ENCODE measurements around the gene RBM47.
"Not testable (repeated sequence)": the region's sequence is repeated elsewhere in the genome, so short reads cannot be mapped to it uniquely, and the experiment has no call there.

RBM47 gene

DNA sequence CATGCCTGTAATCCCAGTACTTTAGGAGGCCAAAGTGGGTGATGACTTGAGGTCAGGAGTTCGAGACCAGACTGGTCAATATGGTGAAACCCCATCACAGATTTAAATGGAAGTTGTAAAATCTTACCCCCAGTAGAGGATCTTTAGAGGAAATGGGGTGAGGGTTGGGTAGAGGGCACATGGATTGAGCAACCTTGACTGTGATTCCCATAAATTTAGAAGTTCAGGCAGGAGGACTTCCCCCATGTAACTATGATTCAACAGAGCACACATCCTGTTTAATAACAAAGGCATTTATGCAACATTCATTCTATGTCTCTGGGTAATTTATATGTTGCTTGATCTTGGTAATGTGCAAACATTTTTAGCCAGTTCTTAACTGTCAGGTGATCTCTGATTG, 143.1 kb downstream of the RBM47 start:
- no peak for DNase-seq (ENCODE audit: low read depth)

DNA sequence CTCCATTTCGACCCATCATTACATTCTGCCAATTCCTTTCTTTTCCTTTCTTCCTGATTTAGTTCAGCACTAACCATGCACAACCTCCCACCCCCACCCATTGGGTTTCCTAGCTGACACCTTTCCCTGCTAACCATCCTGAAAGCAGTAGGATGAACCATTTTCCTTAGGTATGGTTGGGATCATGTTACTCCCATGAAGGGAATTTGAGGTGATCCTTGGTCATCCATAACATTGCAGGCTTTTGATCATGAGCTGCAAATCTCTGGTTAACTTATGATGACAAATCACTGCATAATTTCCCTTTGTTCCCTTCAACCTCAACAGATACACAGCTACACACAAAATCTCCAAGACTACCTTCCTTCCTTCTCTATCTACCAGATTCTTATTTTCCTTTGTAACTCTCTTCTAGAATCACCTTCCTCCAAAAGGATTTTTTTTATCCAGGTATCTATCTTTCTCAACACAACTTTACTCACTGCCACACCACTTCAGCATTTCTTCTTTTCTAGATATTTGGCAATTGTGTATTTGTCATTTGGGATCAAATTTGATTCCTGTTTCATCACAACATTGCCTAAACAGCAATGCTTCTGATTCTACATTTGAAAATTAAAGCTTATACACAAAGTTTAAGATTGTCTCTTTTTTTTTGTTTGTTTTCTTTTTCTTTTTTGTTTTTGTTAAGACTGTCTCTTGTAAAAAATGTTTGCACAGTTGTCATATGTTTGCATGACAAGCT, 145.1 kb downstream of the RBM47 start:
- DNase-seq (ENCODE audit: low read depth): no peak

DNA sequence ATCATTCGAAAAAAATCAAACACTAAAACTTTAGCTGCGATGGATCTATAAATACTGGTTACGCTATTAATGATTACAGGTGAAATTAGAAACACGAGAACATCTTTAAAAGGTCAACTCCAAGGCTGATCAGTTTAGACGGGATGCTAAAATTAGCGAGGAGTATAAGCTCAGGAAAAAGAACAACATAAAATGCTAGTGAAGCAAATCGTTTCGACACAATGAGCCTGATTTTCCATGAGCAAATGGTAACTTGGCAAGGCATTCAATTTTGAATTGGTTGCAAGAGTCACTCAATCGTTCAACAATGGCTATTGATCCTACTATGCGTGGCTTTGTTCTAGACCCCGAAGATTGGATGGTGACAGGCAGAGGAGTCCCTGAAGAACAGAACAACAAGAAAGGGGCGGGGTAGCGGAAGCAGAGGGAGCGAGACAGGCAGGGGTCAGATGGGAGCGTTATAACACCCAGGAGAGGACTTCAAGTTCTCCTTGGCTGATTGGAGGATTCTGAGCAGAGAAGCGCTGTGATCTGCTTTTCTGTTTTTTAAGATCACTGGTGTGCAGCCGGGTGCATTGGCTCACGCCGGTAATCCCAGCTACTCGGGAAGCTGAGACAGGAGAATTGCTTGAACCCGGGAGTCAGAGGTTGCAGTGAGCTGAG, 146.5 kb downstream of the RBM47 start:
- no peak for DNase-seq (ENCODE audit: low read depth)

DNA sequence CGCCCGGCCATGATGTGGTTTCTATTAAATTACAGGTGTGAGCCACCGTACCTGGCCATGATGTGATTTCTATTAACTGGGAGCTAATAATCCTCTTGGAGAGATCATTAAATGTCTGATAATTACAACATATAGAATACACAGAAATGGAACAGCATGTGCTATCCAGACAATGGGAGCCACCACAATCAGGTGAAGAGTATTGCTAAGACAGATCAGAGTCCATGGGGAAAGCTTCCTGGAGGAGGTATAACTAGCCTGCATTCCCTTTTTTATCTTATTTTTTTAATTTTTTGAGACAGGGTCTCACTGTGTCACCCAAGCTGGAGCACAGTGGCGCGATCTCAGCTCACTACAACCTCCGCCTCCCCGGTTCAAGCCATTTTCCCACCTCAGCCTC, 147.7 kb downstream of the RBM47 start:
- no peak for DNase-seq (ENCODE audit: low read depth)

DNA sequence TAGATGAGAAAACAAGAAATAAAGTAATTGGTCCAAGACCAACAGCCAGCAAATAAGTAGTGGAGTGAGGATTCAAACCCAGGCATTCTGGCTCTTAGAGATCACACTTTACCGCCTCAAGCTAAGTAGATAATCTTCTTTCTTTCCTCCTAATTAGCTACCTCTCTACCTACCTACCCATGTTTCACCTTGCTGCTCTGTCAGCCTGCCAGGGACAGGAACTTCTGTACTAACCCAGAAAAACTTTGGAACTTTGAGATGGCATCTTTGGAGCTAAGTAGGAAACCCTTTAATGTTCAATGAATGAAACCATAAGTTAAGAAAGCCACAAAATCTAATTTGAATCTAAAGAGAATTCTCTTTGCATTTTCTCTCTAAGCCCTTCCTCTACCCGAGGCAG, 149.4 kb downstream of the RBM47 start:
- no peak for DNase-seq (ENCODE audit: low read depth)

DNA sequence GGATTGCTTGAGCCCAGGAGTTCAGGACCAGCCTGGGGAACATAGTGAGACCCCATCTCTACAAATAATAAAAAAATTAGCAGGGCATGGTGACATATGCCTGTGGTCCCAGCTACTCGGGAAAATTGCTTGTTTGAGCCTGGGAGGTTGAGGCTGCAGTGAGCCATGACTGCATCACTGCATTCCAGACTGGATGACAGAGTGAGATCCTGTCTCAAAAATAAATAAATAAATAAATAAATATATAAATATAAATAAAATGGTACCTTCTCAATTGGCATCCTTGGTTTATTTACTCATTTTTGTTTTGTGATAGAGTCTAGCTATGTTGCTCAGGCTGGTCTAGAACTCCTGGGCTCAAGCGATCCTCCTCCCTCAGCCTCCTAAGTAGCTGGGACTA, 150.3 kb downstream of the RBM47 start:
- DNase-seq (ENCODE audit: low read depth): no peak

DNA sequence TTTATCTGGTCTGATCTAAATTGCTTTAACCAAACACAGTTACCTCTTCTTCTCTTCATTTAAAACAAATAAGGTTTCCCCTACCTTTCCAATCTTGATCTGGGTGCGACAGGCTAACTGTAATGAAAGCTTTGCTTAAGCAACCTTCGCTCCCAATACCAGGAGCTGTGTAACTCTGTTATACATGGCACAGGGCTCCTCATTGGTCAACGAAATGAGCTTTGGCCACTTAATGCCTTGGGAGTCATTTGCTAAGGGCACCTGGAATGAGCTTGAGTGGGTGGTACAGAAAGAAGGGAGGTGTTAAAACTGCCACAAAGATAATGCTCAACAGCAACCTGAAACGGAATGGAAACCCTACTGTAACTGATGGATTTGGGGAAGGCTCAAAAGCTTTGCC, 154.1 kb downstream of the RBM47 start:
- DNase-seq (ENCODE audit: low read depth): no peak

DNA sequence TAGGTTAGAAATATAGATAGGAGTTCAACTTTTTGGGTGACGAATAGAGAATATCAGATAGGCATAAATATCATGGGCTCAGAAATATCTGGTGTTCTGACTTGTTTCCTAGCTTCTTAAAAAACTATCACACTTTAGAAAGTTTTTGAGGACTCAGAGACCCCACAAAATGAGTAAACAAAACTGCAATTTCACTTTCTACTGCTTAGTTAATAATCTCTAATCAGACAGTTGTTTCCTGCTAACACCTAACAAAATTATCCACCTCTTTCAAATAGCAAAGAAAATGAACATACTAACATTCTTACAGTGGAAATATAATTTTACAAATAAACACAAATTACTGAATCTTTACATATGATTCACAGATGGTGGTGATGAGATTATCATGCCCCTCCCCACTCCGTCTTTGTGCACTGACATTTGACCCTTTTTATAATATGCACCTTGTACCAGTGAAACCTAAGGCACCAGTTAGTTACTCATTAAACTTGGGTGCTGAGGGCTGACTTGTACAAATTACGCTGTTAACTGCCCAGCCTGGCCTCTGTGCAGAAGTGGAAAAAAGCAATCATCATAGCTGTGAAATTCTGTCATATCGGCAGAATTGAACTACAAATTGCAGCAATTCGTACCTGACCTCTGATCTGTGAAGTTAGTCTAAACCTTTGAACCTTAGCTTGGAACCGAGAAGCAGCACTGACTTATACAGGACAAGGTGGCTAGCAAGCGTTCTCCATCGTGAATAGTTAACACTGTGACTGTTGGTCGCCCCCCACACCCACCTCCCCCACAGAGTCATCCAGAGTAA, 155.9 kb downstream of the RBM47 start:
- no peak for DNase-seq (ENCODE audit: low read depth)

DNA sequence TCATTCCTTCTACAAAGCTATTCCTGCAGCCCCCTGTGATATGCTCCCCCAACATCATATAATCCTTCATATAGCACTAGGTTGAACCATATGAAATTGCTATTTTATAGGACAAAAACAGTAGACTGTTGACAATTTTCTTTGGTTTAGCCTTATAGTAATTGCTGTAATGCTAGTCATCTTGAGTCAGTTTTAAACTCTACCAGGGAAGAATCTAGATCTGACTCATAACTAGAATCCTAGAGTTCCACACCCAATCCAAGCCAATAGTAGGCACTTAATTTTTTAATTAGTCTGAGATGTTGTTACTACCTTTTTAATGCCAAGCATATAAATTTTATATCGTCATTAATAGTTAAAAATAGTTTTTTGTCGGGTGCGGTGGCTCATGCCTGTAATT, 157.7 kb downstream of the RBM47 start:
- no peak for DNase-seq (ENCODE audit: low read depth)

DNA sequence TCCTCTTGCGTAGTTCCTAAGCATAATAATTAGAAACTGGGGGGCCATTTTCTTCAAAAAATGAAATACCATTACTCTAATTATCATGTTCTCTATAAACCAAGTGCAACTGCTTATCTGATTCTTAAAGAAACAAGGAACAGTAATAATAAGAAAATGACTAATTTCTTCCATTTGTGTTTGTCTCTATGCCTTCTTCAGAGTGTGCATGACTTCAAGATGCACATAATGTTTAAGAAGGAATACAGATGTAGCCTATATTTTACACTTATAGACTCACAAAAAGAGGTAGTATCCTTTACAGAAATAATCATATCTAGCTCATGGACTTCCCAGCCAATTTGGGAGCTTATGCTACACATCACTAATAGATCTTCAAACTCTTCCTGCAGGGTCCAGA, 162.9 kb downstream of the RBM47 start:
- DNase-seq (ENCODE audit: low read depth): no peak

DNA sequence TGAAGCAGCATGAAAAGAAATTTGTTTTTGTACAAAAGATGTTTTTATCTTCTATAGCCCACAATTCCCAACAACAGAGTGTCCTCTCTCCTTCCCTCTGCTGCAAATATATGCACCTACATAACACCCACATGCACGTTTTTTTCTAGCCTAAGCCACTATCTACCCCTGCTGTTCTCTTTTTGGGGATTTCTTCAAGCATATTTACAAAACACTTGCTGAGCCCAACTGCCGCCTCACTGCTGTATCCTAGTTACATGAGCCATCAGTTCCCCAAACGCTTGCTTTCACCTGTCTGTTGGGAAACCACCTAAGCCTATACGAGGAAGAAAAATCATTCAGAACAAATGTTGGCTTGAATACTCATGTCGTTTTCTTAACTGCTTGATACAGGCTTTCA, 167.3 kb downstream of the RBM47 start:
- no peak for DNase-seq (ENCODE audit: low read depth)

DNA sequence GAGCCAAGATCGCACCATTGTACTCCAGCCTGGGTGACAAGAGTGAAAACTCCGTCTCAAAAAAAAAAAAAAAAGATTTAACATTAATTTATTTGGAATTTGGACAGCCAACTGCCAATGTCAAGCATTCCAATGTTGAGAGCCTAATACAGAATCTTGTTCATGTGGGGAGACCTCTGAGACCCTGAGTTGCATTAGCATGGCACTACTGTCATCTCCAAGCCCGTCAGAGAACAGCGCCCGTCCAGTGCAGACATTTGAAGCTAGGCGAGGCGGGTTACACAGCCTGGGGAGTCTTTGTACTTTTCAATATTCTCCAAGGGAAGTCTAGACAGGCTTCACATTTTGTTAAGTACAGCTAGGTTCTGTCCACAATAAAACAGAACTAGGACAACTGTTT, 167.8 kb downstream of the RBM47 start:
- DNase-seq (ENCODE audit: low read depth): no peak

DNA sequence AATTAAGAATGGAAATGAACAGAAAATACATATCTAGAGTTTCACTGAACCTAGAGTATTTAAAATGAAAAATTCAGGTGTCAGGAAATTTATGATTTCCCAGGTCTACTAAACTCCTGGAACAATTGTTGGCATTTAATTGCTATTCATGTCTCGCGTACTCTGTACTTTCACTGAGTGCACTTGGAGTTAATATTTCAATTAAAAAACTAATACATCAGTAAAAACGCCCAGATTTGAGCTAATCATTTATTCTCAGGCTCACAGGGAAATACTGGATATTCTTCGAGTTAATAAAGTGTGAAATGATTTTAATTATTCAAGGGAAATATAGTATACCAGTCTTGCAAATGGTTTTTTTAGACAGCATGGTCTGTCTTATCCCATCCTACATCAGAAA, 168.6 kb downstream of the RBM47 start:
- DNase-seq (ENCODE audit: low read depth): no peak

DNA sequence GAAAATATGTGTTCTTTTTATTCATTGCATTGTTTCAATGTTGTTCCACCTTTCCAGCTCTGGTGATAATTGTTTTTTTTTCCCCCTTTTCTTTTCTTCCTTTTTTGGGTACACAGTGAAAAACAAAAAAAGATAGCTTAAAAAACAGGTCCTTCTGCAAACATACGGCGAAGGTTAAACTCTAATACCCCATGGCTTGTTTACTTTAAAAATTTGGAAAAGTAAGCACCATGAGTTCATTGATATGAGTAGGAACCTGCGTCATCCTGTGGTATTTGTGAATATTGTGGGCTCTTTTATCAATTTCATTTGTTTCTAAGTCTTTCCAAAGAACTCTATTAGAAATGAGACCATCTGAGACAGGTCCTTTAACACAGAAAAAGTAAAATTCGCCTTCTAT, 171.0 kb downstream of the RBM47 start:
- DNase-seq (ENCODE audit: low read depth): no peak

DNA sequence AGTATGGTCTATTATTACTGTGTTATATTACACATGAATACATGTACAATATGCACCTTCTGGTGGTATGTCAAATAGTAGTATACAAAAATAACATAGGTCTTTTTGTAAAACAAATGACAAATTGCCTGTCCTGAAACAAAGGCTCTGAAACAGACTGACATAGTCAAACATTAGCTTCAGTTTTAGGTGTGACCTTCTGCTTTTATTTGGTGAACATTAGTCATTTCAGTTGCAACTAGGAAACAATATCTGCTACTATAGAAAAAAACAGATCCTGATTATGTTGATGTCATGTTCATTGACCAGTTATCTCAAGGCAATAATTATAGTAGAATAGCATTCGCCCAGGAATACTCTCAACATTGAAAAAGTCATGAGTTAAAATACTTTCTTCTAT, 171.6 kb downstream of the RBM47 start:
- no peak for DNase-seq (ENCODE audit: low read depth)

DNA sequence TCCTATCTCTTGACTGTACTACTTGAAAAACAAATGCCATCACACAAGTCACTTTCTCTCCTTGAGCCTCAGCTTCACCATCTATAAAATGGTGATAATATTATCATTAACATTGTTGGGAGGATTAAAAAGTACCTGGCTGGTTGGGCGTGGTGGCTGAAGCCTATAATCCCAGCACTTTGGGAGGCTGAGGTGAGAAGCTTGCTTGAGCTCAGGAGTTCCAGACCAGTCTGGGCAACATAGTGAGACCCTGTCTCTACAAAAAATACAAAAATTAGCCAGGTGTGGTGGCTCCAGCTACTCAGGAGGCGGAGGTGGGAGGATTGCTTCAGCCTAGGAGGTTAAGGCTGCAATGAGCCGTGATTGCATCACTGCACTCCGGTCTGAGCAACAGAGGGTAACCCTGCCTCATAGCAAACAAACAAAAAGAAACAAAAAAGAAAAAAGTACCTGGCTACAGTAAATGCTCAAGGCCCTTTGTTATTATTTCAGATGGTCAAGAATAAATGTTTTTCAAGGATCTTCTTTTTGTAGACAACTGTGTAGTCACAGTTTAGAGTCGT, 174.2 kb downstream of the RBM47 start:
- no peak for DNase-seq (ENCODE audit: low read depth)

DNA sequence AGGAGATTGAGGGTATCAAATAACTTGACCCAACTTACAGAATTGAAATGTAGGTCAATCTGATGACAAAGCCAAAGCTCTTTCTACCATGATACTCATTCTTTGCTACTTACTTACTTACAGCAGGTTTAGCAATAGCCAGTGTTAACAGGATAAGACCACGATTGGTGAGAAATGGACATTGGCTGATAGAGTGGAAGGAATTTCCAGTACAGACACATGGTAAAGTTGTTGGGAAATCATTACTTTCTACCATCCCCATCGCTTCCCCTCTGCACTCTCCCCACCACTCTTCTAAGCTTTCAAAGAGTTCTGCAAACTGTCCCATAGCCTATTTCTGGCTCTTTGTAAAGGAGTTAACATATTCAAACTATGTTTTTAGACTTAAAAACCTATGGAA, 174.8 kb downstream of the RBM47 start:
- DNase-seq (ENCODE audit: low read depth): no peak

DNA sequence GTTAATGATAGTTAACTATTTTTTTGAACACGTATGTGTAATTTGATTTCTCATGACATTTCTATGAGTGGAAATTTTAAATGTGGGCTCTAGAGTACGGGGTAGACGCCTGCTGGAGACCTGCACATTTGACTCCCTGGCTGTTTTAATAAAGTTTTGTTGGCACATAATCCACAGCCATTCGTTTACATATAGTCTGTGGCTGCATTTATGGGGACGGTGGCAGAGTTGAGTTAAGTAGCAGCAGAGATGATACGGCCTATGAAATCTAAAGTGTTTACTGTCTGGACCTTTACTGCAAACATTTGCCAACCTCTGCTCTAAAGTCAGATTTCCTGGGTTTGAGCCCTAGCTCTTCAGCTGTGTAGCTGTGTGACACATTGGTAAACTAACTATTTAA, 175.8 kb downstream of the RBM47 start:
- DNase-seq (ENCODE audit: low read depth): no peak

DNA sequence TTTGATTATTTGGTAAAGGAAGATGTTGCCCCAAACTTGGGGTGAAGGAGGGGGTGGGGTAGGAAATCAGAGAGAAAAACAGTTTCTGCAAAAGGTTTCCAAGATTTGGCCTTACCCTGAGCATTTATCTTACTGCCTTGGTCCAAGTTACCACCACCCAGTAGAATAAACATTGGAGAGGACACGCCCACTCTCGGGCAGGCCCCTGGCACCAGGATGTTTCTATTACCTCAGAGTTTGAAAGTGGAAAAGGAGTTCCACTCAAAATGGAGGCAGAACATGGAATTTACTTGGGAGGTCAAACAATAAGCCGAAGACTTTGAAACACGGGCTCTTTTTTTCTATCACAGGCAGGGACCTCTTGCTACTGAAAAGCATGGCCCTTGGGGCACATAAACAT, 180.8 kb downstream of the RBM47 start:
- DNase-seq (ENCODE audit: low read depth): no peak

DNA sequence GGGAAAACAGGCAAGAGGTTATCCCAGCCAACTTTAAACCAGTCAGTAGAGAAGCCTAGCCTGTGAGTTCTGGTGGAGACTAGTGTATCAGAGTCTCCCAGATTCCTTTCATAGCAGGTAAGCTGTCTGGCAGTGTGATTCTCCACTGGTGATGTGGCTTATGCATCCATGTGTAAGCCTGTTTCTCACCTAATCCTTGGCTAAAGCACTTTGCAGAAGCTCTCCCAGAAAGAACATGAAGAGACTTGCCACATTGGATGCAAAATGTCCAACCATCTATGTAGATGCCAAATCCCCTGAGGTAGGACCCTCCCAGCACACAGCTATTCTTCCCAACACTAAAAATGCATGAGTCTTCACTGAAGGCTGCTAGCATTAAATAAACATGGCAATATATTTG, 182.8 kb downstream of the RBM47 start:
- no peak for DNase-seq (ENCODE audit: low read depth)

DNA sequence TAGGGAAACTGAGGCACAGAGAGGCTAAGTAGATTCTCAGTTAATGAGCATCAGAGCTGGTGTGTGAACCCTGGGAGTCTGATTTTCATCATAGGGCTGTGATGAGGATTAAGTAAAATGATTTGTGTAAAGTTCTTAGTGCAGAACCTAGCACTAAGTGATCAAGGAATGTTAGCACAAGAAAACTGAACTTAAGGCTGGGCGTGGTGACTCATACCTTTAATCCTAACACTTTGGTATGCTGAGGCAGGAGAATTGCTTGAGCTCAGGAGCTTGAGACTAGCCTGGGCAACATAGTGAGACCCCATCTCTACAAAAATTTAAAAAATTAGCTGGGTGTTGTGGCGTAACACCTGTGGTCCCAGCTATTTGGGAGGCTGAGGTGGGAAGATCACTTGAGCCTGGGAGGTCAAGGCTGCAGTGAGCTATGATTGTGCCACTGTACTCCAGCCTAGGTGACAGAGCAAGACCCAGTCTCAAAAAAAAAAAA, 183.4 kb downstream of the RBM47 start:
- not testable (repeated sequence) for DNase-seq (ENCODE audit: low read depth)

DNA sequence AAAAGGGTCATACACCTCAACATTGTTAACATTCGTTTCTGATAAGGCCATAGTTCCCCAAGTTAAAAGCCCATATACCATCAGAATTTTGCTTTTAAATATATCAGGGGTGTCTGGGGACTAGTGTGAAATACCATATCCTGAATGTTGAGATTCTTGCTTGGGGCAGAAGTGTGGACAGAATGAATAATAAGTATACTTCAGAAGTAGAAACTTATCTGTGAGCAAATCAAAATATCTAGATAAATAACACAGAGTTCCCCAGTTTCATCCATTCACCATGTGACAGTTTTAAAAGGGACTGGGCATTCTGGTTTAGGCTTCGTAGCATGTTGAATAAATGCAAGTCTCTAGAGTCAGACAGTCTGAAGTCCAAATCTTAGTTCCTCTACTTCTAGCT, 184.0 kb downstream of the RBM47 start:
- DNase-seq (ENCODE audit: low read depth): no peak

DNA sequence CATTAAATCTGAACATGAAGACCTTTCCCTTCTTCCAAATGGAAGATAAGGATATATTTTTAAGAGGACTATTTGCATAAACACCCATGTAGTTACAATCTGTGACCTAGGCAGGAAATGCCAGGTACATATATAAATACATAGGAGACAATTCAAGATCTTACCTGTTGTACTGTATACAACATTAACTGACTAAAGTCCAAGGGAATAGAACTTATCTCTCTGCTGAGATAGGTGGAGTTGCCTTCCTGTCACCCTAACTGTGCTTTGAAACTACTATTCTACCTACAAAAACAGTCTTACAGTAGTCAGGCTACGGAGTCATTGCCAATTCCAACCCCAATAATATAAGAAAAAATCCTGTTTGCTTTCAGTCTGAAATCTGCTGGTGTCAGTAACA, 188.2 kb downstream of the RBM47 start:
- DNase-seq (ENCODE audit: low read depth): no peak

Measured in stimulated activated CD8-positive, alpha-beta memory T cell treated with anti-CD3 and anti-CD28 coated beads, Interleukin-12 subunit alpha, Interleukin-12 subunit beta, amount 100 ng/mL, for 4 hours (primary cell).